H9 (cell line): ENCODE measurements around the gene UBA1. TPM values are rescaled to one million over a fixed set of nuclear protein-coding genes. Genes with fewer than 3 reads are reported as not detected.

Experiments
- DNase-seq: peaks from one replicate; pipeline ENCODE4 v3.0.0-alpha.2; 2017
- H2AFZ ChIP-seq: one replicate; pipeline ENCODE4 v1.6.1; 2013; ENCODE audit warnings: mild to moderate bottlenecking, low read length, control low read depth, moderate library complexity
- H2AK5ac ChIP-seq: 2 replicates; pipeline ENCODE4 v1.6.1; 2013; ENCODE audit warnings: low read length, control low read depth, mixed read lengths; ENCODE audit not compliant: insufficient read length
- H2BK120ac ChIP-seq: one replicate; pipeline ENCODE4 v1.6.1; 2013; ENCODE audit warnings: low read depth, mild to moderate bottlenecking, low read length, control low read depth, inconsistent platforms; ENCODE audit not compliant: poor library complexity, severe bottlenecking
- H2BK12ac ChIP-seq: 2 replicates; pipeline ENCODE4 v1.6.1; 2013; ENCODE audit warnings: low read length, control low read depth, mixed read lengths, low read depth; ENCODE audit not compliant: insufficient read length
- H2BK15ac ChIP-seq: 2 replicates; pipeline ENCODE4 v1.6.1; 2013; ENCODE audit warnings: low read depth, low read length, control low read depth
- H2BK20ac ChIP-seq: one replicate; pipeline ENCODE4 v1.6.1; 2013; ENCODE audit warnings: low read depth, mild to moderate bottlenecking, low read length, control low read depth, inconsistent platforms; ENCODE audit not compliant: poor library complexity, severe bottlenecking
- H2BK5ac ChIP-seq: 2 replicates; pipeline ENCODE4 v1.6.1; 2013; ENCODE audit warnings: low read length, control low read depth, mixed read lengths; ENCODE audit not compliant: insufficient read length
- H3K14ac ChIP-seq: 2 replicates; pipeline ENCODE4 v1.6.1; 2013; ENCODE audit warnings: low read length, control low read depth; ENCODE audit not compliant: insufficient read depth
- H3K18ac ChIP-seq: 2 replicates; pipeline ENCODE4 v1.6.1; 2013; ENCODE audit warnings: low read depth, mild to moderate bottlenecking, mixed read lengths, low read length, control low read depth; ENCODE audit not compliant: insufficient read length
- H3K23ac ChIP-seq: 2 replicates; pipeline ENCODE4 v1.6.1; 2013; ENCODE audit warnings: low read length, control low read depth, mixed read lengths, low read depth; ENCODE audit not compliant: insufficient read length
- H3K23me2 ChIP-seq: 2 replicates; pipeline ENCODE4 v1.6.1; 2013; ENCODE audit warnings: low read depth, mild to moderate bottlenecking, mixed read lengths, low read length, control low read depth; ENCODE audit not compliant: insufficient read length, poor library complexity, severe bottlenecking
- H3K27ac ChIP-seq: 2 replicates; pipeline ENCODE4 v1.5.1; 2013; ENCODE audit warnings: low read length, control low read depth, mixed read lengths, low read depth; ENCODE audit not compliant: insufficient read length
- H3K27me3 ChIP-seq: 2 replicates; pipeline ENCODE4 v1.6.1; 2013; ENCODE audit warnings: low read length, control low read depth, inconsistent platforms; ENCODE audit not compliant: insufficient read depth
- H3K4ac ChIP-seq: 2 replicates; pipeline ENCODE4 v1.6.1; 2013; ENCODE audit warnings: low read depth, mild to moderate bottlenecking, control low read depth, inconsistent platforms, low read length, moderate library complexity
- H3K4me1 ChIP-seq: 2 replicates; pipeline ENCODE4 v1.6.1; 2013; ENCODE audit warnings: low read length, control low read depth, inconsistent platforms; ENCODE audit not compliant: insufficient read depth
- H3K4me2 ChIP-seq: 2 replicates; pipeline ENCODE4 v1.6.1; 2013; ENCODE audit warnings: low read length, control low read depth, mixed read lengths; ENCODE audit not compliant: insufficient read length, insufficient read depth
- H3K56ac ChIP-seq: 2 replicates; pipeline ENCODE4 v1.6.1; 2013; ENCODE audit warnings: low read depth, mild to moderate bottlenecking, mixed read lengths, low read length, control low read depth; ENCODE audit not compliant: insufficient read length
- H3K79me1 ChIP-seq: 2 replicates; pipeline ENCODE4 v1.6.1; 2013; ENCODE audit warnings: low read depth, mild to moderate bottlenecking, moderate library complexity, low read length, control low read depth, inconsistent platforms; ENCODE audit not compliant: insufficient read depth, poor library complexity, severe bottlenecking
- H3K79me2 ChIP-seq: 2 replicates; pipeline ENCODE4 v1.6.1; 2013; ENCODE audit warnings: low read length, control low read depth, inconsistent platforms; ENCODE audit not compliant: insufficient read depth
- H3K9ac ChIP-seq: 2 replicates; pipeline ENCODE4 v1.6.1; 2013; ENCODE audit warnings: low read length, control low read depth, mixed read lengths; ENCODE audit not compliant: insufficient read length; ENCODE audit errors: extremely low read depth
- H3K9me3 ChIP-seq: one replicate; pipeline ENCODE4 v1.6.1; 2013; ENCODE audit warnings: low read depth, low read length, inconsistent platforms; ENCODE audit not compliant: control insufficient read depth
- H3T11ph ChIP-seq: one replicate; pipeline ENCODE4 v1.6.1; 2013; ENCODE audit warnings: mild to moderate bottlenecking, low read length, control low read depth, inconsistent platforms
- H4K20me1 ChIP-seq: one replicate; pipeline ENCODE4 v1.6.1; 2013; ENCODE audit not compliant: control insufficient read depth, insufficient read length, insufficient read depth
- H4K5ac ChIP-seq: 2 replicates; pipeline ENCODE4 v1.6.1; 2013; ENCODE audit warnings: low read depth, mild to moderate bottlenecking, mixed read lengths, low read length, control low read depth; ENCODE audit not compliant: insufficient read length
- H4K8ac ChIP-seq: replicated peaks from 2 replicates; pipeline ENCODE4 v1.6.1; 2013; ENCODE audit warnings: low read length, control low read depth, mixed read lengths, low read depth; ENCODE audit not compliant: insufficient read length
- H4K91ac ChIP-seq: 2 replicates; pipeline ENCODE4 v1.6.1; 2013; ENCODE audit warnings: low read depth, mild to moderate bottlenecking, moderate library complexity, mixed read lengths, low read length, control low read depth; ENCODE audit not compliant: insufficient read length
- H3K27ac Mint-ChIP-seq, 3 experiments: 2 replicates in 2 of 3; 3 replicates in 1 of 3; pipeline ENCODE4 v1.8.0; 2020 to 2021; ENCODE audit warnings: mixed read lengths in 3 of 3, mild to moderate bottlenecking in 1 of 3, moderate library complexity in 1 of 3
- H3K27me3 Mint-ChIP-seq: 2 replicates; pipeline ENCODE4 v1.8.0; 2021; ENCODE audit warnings: low read depth, mild to moderate bottlenecking, moderate library complexity, mixed read lengths
- H3K36me3 Mint-ChIP-seq, 3 experiments: 2 replicates in 2 of 3; 3 replicates in 1 of 3; pipeline ENCODE4 v1.8.0; 2020 to 2021; ENCODE audit warnings: low read depth in 3 of 3, mixed read lengths in 3 of 3; ENCODE audit not compliant: insufficient read depth in 1 of 3
- H3K4me1 Mint-ChIP-seq, 2 experiments: 2 replicates each; pipeline ENCODE4 v1.8.0; 2020; ENCODE audit warnings: mixed read lengths in 2 of 2
- H3K4me3 Mint-ChIP-seq, 2 experiments: 2 replicates in 1 of 2; 3 replicates in 1 of 2; pipeline ENCODE4 v1.8.0; 2020 to 2021; ENCODE audit warnings: mild to moderate bottlenecking in 2 of 2, mixed read lengths in 2 of 2, moderate library complexity in 1 of 2
- H3K9me3 Mint-ChIP-seq, 2 experiments: 2 replicates in 1 of 2; 3 replicates in 1 of 2; pipeline ENCODE4 v1.8.0; 2020; ENCODE audit warnings: mild to moderate bottlenecking in 2 of 2, mixed read lengths in 2 of 2, moderate library complexity in 1 of 2
- WGBS: extraction: QIAGEN DNeasy Blood & Tissue Kit; methylation state at CpG from one replicate; pipeline ENCODE4 v1.1.7; 2013; ENCODE audit warnings: missing lambda C conversion rate, low lambda C conversion rate, mixed read lengths; ENCODE audit not compliant: insufficient read length; ENCODE audit errors: extremely low coverage; 5-methylcytosine and 5-hydroxymethylcytosine counted together
- total RNA-seq: library from RNA; stranded (reverse); gene quantifications from 2 replicates; pipeline ENCODE4 v1.2.1, GENCODE V29; 2021
- TF ChIP-seq, protein P1 (sequence below): fragments of 200-600 bp; sonication (generic); conservative IDR thresholded peaks from 3 replicates; pipeline ENCODE4 v1.8.0; 2021; ENCODE audit warnings: antibody characterized with exemption, mild to moderate bottlenecking

UBA1 gene
- total RNA-seq, 1 experiment from 2014 or later, result 427 TPM

DNA sequence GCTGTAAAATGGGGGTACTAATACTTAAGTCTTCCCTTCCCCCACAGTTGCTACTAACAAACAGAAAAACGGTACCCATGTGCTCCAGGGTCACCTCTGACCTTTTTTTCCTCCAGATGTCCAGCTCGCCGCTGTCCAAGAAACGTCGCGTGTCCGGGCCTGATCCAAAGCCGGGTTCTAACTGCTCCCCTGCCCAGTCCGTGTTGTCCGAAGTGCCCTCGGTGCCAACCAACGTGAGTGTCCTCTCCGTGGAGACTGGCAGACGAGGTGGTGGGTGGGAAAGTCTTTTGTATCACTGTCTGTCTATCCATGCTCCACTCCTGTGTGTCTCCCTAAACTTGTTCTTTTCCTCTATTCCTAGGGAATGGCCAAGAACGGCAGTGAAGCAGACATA lies 5.1 kb downstream of the UBA1 start:
- peaks cover 38% of the 10 kb centered on the region; the same call in 1 of the 2 replicates for H3K79me2 ChIP-seq
- WGBS, result no CpG with 5 or more reads among the region's 15 CpGs
- no peaks in the 10 kb centered on the region for H4K20me1 ChIP-seq

More for the DNA sequence above, 5.1 kb downstream of the UBA1 start:
- TF ChIP-seq, protein P1, sequence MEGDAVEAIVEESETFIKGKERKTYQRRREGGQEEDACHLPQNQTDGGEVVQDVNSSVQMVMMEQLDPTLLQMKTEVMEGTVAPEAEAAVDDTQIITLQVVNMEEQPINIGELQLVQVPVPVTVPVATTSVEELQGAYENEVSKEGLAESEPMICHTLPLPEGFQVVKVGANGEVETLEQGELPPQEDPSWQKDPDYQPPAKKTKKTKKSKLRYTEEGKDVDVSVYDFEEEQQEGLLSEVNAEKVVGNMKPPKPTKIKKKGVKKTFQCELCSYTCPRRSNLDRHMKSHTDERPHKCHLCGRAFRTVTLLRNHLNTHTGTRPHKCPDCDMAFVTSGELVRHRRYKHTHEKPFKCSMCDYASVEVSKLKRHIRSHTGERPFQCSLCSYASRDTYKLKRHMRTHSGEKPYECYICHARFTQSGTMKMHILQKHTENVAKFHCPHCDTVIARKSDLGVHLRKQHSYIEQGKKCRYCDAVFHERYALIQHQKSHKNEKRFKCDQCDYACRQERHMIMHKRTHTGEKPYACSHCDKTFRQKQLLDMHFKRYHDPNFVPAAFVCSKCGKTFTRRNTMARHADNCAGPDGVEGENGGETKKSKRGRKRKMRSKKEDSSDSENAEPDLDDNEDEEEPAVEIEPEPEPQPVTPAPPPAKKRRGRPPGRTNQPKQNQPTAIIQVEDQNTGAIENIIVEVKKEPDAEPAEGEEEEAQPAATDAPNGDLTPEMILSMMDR, result no peak
- no peak overlapping the region for H4K8ac ChIP-seq
- H4K91ac ChIP-seq, result peak overlapping the region; percentile 38
- Mint-ChIP-seq H3K27ac (peak overlapping the region; percentile 91 to 97 (median 94); a peak in 6 of 7 replicates), H3K27me3 (no peaks in the 10 kb centered on the region), H3K4me3 (peak overlapping the region in 1 of 2 experiments; percentile 97; a peak in 2 of 5 replicates), H3K4me1 (peaks cover 42 to 48% of the 10 kb centered on the region in 2 experiments), H3K9me3 (peaks cover 0 to 2% of the 10 kb centered on the region in 2 experiments; a peak in 3 of 5 replicates), H3K36me3 (peaks cover 89 to 94% (median 92%) of the 10 kb centered on the region in 3 experiments)
- no peak overlapping the region for H3K14ac ChIP-seq
- H4K5ac ChIP-seq, result no peak overlapping the region
- no peak overlapping the region for H2BK120ac ChIP-seq
- H2AFZ ChIP-seq, result no peak overlapping the region
- H2BK20ac ChIP-seq, result no peak overlapping the region
- H3T11ph ChIP-seq, result no peak overlapping the region
- no peak overlapping the region for H3K9ac ChIP-seq
- H3K4me2 ChIP-seq, result no peak overlapping the region
- no peak overlapping the region for H3K27ac ChIP-seq
- H2BK15ac ChIP-seq, result no peak overlapping the region
- H3K79me1 ChIP-seq, result peaks cover 15% of the 10 kb centered on the region
- H2AK5ac ChIP-seq, result no peak overlapping the region
- H3K18ac ChIP-seq, result no peak overlapping the region
- H3K9me3 ChIP-seq, result no peaks in the 10 kb centered on the region
- H2BK12ac ChIP-seq, result no peak overlapping the region
- H3K23me2 ChIP-seq, result peaks cover 10% of the 10 kb centered on the region
- H2BK5ac ChIP-seq, result no peak overlapping the region
- H3K27me3 ChIP-seq, result no peaks in the 10 kb centered on the region
- no peak overlapping the region; the same call in 1 of the 2 replicates for H3K4ac ChIP-seq
- H3K56ac ChIP-seq, result no peak overlapping the region
- DNase-seq, result no peak
- H3K4me1 ChIP-seq, result peaks cover 15% of the 10 kb centered on the region; the same call in 1 of the 2 replicates
- H3K23ac ChIP-seq, result no peak overlapping the region
